Neural progenitor cell (in vitro differentiated cells): ENCODE measurements around the gene ARHGAP35. TPM values are rescaled to one million over a fixed set of nuclear protein-coding genes. Genes with fewer than 3 reads are reported as not detected.

ENCODE experiments used
- DNase-seq: peaks from one replicate; pipeline ENCODE4 v3.0.0-alpha.2; 2016; ENCODE audit warnings: low spot score
- H2AFZ ChIP-seq: fragments of 200-600 bp; sonication (generic); replicated peaks from 2 replicates; pipeline ENCODE4 v1.6.1; 2016; ENCODE audit warnings: antibody characterized with exemption
- H3F3A ChIP-seq: fragments of 200-600 bp; sonication (generic); 2 replicates; pipeline ENCODE4 v1.6.1; 2016; ENCODE audit warnings: antibody characterized with exemption, low read depth
- H3K27ac ChIP-seq: fragments of 200-600 bp; sonication (generic); 2 replicates; pipeline ENCODE4 v1.5.1; 2016; ENCODE audit warnings: mild to moderate bottlenecking
- H3K27me3 ChIP-seq: fragments of 200-600 bp; sonication (generic); 2 replicates; pipeline ENCODE4 v1.6.1; 2016; ENCODE audit warnings: mild to moderate bottlenecking, moderate library complexity
- H3K36me3 ChIP-seq: fragments of 200-600 bp; sonication (generic); 2 replicates; pipeline ENCODE4 v1.5.1; 2016
- H3K4me1 ChIP-seq: fragments of 200-600 bp; sonication (generic); 2 replicates; pipeline ENCODE4 v1.6.1; 2016; ENCODE audit warnings: mixed run types
- H3K4me2 ChIP-seq: fragments of 200-600 bp; sonication (generic); 2 replicates; pipeline ENCODE4 v1.6.1; 2016
- H3K4me3 ChIP-seq: fragments of 200-600 bp; sonication (generic); 2 replicates; pipeline ENCODE4 v1.5.1; 2016
- H3K79me2 ChIP-seq: fragments of 200-600 bp; sonication (generic); 2 replicates; pipeline ENCODE4 v1.6.1; 2016; ENCODE audit warnings: low read depth
- H3K9ac ChIP-seq: fragments of 200-600 bp; sonication (generic); 2 replicates; pipeline ENCODE4 v1.6.1; 2016
- H3K9me3 ChIP-seq: fragments of 200-600 bp; sonication (generic); 2 replicates; pipeline ENCODE4 v1.5.1; 2016; ENCODE audit warnings: low read depth
- H4K20me1 ChIP-seq: fragments of 200-600 bp; sonication (generic); 2 replicates; pipeline ENCODE4 v1.6.1; 2016; ENCODE audit warnings: low read depth
- H3K27ac Mint-ChIP-seq: 3 replicates; pipeline ENCODE4 v1.8.0; 2021; ENCODE audit warnings: mixed read lengths
- H3K27me3 Mint-ChIP-seq: 2 replicates; pipeline ENCODE4 v1.8.0; 2022; ENCODE audit warnings: low read depth, mild to moderate bottlenecking, inconsistent platforms, moderate library complexity, mixed read lengths; ENCODE audit not compliant: insufficient read depth
- H3K36me3 Mint-ChIP-seq: 3 replicates; pipeline ENCODE4 v1.8.0; 2021; ENCODE audit warnings: mixed read lengths
- H3K4me1 Mint-ChIP-seq: 3 replicates; pipeline ENCODE4 v1.8.0; 2021; ENCODE audit warnings: mixed read lengths
- H3K4me3 Mint-ChIP-seq: 3 replicates; pipeline ENCODE4 v1.8.0; 2021; ENCODE audit warnings: mild to moderate bottlenecking, moderate library complexity, mixed read lengths
- H3K9me3 Mint-ChIP-seq: 3 replicates; pipeline ENCODE4 v1.8.0; 2020; ENCODE audit warnings: mixed read lengths
- EZH2 ChIP-seq: fragments of 200-600 bp; sonication (generic); IDR thresholded peaks from 2 replicates; pipeline ENCODE4 v1.6.1; 2017; ENCODE audit warnings: antibody characterized with exemption, mild to moderate bottlenecking, moderate library complexity
- EZH2phosphoT487 ChIP-seq: fragments of 200-600 bp; sonication (generic); IDR thresholded peaks from 2 replicates; pipeline ENCODE4 v1.6.1; 2017; ENCODE audit warnings: antibody characterized with exemption
- total RNA-seq: library from RNA; depleted of rRNA; stranded (reverse); fragments of >200 nt; gene quantifications from 2 replicates; pipeline ENCODE4 v1.2.3, GENCODE V29; 2015; ENCODE audit warnings: low replicate concordance
- TF ChIP-seq, protein P1 (sequence below): fragments of 200-600 bp; sonication (generic); IDR thresholded peaks from 2 replicates; pipeline ENCODE4 v1.5.1; 2017; ENCODE audit warnings: antibody characterized with exemption, mild to moderate bottlenecking

Gene ARHGAP35
- total RNA-seq: 38.4 and 43.3 TPM in 2 replicates

DNA sequence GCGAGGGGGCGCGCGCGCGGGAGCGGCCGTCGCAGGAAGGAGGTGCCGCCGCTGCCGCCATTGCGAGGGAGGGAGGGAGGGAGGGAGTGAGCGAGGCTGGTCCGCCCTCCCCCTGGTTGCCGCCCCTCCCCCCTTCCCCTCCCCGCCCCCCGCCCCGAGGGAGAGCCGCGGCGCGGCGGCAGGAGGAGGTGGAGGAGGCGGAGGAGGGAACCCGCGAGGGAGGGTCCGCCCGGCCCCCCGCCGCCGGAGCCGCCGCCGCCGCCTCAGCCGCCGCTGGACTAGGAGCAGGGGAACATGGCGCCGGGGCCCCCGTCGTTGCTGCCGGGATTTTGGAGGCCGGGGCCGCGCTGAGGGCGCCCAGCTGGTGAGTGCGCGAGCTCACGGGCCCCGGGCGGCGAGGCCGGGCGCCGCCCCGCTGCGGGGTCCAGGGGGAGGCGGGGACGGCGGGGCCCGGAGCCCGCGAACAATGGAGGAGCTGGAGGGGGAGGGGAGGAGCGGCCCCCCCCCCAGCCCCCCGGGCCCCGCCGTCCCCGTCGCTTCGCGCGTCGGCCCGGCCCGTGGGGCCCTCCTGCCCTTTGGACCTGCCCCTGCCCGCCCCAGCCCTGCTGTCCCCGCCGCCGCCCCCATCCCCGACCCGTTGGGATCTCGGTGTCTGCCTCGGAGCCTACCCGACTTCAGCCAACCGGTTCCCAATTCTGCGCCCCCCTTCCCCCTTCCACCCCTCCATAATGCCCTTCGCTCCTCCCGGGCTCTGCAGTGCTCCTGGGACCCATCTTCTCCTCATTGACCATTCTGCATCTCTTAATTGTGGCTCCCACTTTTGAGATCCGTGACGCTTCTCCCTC is at the start of gene ARHGAP35:
TSS of gene ARHGAP35 (plus strand) at position 152 of the 845 bp plus-strand sequence. CDS start 57,679 bp downstream, outside the sequence.
- H3K27ac ChIP-seq: peak within 1 kb of the TSS; percentile 99
- H3K4me3 ChIP-seq: peak within 1 kb of the TSS; percentile 95
- Mint-ChIP-seq H3K27me3 (peaks cover 4% of the 10 kb centered on the region), H3K4me1 (peaks cover 20% of the 10 kb centered on the region), H3K36me3 (peaks cover under 1% of the 10 kb centered on the region), H3K27ac (peak within 1 kb of the TSS; percentile 75), H3K9me3 (no peaks in the 10 kb centered on the region), H3K4me3 (peak within 1 kb of the TSS; percentile 86)
- peaks cover 71% of the 10 kb centered on the region for H3K79me2 ChIP-seq
- H3F3A ChIP-seq: peaks cover 50% of the 10 kb centered on the region
- no peaks in the 10 kb centered on the region for H3K27me3 ChIP-seq
- peak within 1 kb of the TSS; percentile 83 for H3K9ac ChIP-seq
- TF ChIP-seq, protein P1, sequence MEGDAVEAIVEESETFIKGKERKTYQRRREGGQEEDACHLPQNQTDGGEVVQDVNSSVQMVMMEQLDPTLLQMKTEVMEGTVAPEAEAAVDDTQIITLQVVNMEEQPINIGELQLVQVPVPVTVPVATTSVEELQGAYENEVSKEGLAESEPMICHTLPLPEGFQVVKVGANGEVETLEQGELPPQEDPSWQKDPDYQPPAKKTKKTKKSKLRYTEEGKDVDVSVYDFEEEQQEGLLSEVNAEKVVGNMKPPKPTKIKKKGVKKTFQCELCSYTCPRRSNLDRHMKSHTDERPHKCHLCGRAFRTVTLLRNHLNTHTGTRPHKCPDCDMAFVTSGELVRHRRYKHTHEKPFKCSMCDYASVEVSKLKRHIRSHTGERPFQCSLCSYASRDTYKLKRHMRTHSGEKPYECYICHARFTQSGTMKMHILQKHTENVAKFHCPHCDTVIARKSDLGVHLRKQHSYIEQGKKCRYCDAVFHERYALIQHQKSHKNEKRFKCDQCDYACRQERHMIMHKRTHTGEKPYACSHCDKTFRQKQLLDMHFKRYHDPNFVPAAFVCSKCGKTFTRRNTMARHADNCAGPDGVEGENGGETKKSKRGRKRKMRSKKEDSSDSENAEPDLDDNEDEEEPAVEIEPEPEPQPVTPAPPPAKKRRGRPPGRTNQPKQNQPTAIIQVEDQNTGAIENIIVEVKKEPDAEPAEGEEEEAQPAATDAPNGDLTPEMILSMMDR: no peak
- TF ChIP-seq EZH2 (no peak), EZH2phosphoT487 (no peak)
- H3K36me3 ChIP-seq: no peaks in the 10 kb centered on the region
- DNase-seq: no peak
- peak within 1 kb of the TSS; percentile 99 for H3K4me2 ChIP-seq
- no peaks in the 10 kb centered on the region for H3K9me3 ChIP-seq
- H3K4me1 ChIP-seq: peaks cover 29% of the 10 kb centered on the region
- peak within 1 kb of the TSS; percentile 89 for H2AFZ ChIP-seq
- H4K20me1 ChIP-seq: peaks cover 49% of the 10 kb centered on the region

DNA sequence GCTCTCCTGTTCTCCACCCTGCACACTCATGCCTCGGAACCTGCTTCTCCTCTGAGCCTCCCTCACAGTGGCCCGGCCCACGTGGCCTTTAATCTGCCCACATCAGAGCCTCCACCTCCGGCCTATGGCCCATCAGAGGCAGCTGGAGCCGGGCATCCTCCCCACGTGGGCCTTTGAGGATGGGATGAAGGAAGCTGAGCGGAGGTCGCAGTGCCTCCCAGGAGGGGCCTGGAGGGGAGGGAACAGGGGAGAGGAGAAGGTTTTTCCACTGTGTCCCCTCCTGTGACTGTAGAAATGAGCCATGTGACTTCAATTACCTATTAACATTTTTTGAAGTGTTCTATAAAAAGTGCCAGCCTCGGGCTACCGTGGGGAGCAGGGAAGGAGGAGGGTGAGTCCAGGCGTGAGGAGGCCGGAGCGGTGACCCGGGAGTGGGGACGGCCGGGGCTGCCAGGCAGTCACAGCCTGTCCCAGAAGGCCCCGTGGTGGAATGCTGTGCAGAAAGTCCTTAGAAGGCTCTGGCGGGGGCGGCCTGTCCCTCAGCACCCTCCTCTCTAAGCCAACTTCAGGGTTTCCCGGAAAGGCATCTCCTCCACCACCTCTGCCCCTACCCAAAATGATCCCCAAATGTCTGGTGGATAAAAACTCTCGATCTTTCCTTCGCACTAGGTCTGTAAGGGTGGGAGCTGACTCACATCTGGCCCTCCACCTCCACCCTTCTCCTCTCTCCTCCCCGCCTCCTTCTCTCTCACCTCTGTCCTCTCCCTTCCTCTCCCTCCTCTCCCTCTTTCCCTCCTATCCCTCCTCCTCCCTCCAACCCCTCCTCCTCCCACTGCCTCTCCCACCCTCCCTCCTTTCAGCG is 47.6 kb upstream of the ARHGAP35 start:
- Histone ChIP-seq H3K4me2 (no peak overlapping the region), H3F3A (no peaks in the 10 kb centered on the region), H3K36me3 (no peaks in the 10 kb centered on the region), H4K20me1 (no peaks in the 10 kb centered on the region), H3K9ac (no peak overlapping the region), H2AFZ (peak overlapping the region; percentile 76), H3K27ac (no peak overlapping the region), H3K4me3 (no peak overlapping the region), H3K4me1 (peaks cover 11% of the 10 kb centered on the region), H3K79me2 (no peaks in the 10 kb centered on the region), H3K9me3 (no peaks in the 10 kb centered on the region), H3K27me3 (no peaks in the 10 kb centered on the region)
- no peaks in the 10 kb centered on the region for H3K36me3 Mint-ChIP-seq
- H3K9me3 Mint-ChIP-seq: no peaks in the 10 kb centered on the region
- TF ChIP-seq EZH2 (no peak), EZH2phosphoT487 (no peak)
- TF ChIP-seq, protein P1: no peak
- H3K27ac Mint-ChIP-seq: no peak overlapping the region
- peaks cover 13% of the 10 kb centered on the region for H3K4me1 Mint-ChIP-seq
- H3K4me3 Mint-ChIP-seq: no peak overlapping the region
- peaks cover 5% of the 10 kb centered on the region for H3K27me3 Mint-ChIP-seq
- DNase-seq: peak; percentile 15

DNA sequence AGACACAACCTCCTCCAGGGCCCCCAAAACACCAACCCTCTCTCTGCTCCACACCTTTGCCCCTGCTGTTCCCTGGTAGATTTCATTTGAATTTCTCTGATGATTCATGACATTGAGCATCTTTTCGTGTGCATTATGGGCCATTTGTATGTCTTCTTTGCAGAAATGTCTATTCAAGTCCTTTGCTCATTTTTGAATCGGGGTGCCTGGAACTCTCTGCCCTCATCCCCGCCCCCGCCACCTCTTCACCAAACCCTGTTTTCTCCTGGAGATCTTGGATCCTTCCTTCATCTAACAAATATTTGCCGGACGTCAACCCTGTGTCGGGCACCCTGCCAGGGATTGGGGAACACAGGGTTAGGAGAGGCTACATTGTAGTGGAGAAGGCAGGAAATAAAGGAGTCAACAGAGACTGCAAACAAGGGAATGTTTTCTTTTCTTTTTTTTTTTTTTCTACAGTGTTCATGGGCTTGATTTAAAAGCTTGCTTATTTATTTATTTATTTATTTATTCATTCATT is 46.9 kb upstream of the ARHGAP35 start:
- Histone ChIP-seq H3K4me1 (peaks cover 11% of the 10 kb centered on the region), H3F3A (no peaks in the 10 kb centered on the region), H3K27ac (no peak overlapping the region), H3K9ac (no peak overlapping the region), H3K27me3 (no peaks in the 10 kb centered on the region), H3K4me2 (no peak overlapping the region), H4K20me1 (no peaks in the 10 kb centered on the region), H3K4me3 (no peak overlapping the region), H3K9me3 (no peaks in the 10 kb centered on the region), H3K79me2 (no peaks in the 10 kb centered on the region), H2AFZ (peak overlapping the region; percentile 76), H3K36me3 (no peaks in the 10 kb centered on the region)
- Mint-ChIP-seq H3K27me3 (peaks cover 5% of the 10 kb centered on the region), H3K9me3 (no peaks in the 10 kb centered on the region), H3K27ac (peak overlapping the region; percentile 13), H3K36me3 (no peaks in the 10 kb centered on the region), H3K4me3 (no peak overlapping the region), H3K4me1 (peaks cover 13% of the 10 kb centered on the region)
- TF ChIP-seq EZH2 (no peak), EZH2phosphoT487 (no peak)
- TF ChIP-seq, protein P1: no peak
- no peak for DNase-seq
